HG02943 (cell line): ENCODE results near the gene CPO.
"Not testable (repeated sequence)": the region's sequence is repeated elsewhere in the genome, so short reads cannot be mapped to it uniquely, and the experiment has no call there.

ENCODE experiments used
- ATAC-seq: cut with Tn5 transposase; IDR thresholded peaks from one replicate; pipeline ENCODE4 v1.9.1; 2021; ENCODE audit warnings: mild to moderate bottlenecking, low read depth, moderate library complexity; ENCODE audit not compliant: unreplicated experiment

CPO gene

GRCh38 chr2:206939340-206939739 lies at the start of gene CPO:
Gene CPO (plus strand): TSS chr2:206939518. CDS start chr2:206939600, 82 bp downstream.
- ATAC-seq: no peak

GRCh38 chr2:206890179-206890578 lies 49.1 kb upstream of the CPO start:
- ATAC-seq: no peak

DNA sequence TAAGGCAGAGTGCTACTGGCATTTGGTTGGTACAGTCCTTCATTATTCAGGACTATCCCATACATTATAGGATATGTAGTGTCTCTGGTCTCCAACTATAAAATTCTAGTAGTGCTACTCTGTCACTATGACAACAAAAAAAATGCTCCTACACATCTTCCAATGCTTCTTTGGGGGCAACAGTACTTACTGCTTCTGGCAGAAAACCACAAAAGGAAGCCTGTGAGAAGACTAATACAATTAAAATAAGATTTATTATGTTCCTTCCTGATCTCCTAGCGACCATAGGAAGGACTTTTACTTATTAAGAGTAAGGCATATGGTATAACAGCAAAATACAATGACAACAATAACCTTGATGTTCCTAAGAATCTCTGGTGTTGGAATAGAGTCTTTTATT lies 48.4 kb upstream of the CPO start:
- no peak for ATAC-seq

- ATAC-seq: no peak
These were observed 24.2 kb upstream of the CPO start for GRCh38 chr2:206915121-206915520.

DNA sequence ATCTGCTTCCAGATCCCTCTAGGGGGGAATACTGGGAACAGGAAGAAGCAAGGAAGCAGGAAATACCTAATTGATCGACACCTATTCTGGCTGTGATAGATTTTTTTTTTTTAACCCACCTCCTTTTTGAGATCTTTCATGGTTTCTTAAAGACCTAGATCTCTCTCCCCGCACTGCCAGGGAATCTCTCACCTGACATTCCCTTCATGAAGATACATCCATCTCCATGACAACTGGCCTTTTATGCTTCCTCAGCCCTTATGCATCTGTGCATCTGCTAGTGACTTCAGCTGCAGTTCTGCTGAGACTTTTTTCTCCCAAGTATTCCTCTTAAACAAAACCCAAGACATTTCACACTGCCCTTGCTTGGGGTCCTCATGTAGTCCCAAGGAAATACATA lies 21.1 kb upstream of the CPO start:
- ATAC-seq: no peak

DNA sequence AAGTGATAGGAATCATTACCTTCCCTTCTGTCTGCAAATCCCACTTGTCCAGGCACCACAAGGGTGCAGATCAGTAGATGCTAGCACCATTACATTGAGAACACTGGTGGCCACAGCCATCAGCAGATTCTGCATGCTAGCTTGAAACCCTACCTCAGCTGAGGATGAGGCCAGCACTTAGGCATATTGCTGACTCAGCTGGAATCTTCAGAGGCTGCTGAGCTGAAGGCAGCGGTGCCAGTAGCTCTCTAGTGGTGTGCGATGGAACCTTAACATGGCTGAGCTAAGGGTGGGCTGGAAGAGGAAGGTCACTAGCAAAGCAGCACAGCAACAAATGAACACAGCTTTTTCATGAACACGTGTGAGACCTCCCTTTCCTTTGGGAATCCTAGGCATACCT lies 19.0 kb upstream of the CPO start:
- ATAC-seq: no peak

DNA sequence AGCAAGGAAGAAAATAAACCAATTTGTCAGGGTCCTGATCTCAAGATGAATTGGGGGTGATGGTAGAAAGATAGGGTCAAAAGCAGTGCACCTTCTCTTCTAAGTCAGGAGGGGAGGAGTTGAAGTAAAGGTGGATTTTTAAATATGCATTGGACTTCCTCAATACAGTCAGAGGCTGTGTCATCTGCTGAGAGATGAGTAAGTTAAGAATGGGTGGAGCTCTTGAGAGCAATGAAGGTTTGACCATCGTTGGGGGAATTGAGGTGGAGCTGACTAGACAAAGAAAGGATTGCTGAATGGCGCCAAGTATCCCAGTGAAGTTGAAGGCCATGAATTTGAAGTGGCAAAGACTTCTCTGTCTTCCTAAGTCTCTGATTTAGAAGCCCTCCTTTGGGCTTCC lies 18.4 kb upstream of the CPO start:
- no peak for ATAC-seq

- no peak for ATAC-seq
These were observed 17.8 kb upstream of the CPO start for GRCh38 chr2:206921529-206921928.

GRCh38 chr2:206935991-206936842 lies 3.1 kb upstream of the CPO start:
- no peak for ATAC-seq

DNA sequence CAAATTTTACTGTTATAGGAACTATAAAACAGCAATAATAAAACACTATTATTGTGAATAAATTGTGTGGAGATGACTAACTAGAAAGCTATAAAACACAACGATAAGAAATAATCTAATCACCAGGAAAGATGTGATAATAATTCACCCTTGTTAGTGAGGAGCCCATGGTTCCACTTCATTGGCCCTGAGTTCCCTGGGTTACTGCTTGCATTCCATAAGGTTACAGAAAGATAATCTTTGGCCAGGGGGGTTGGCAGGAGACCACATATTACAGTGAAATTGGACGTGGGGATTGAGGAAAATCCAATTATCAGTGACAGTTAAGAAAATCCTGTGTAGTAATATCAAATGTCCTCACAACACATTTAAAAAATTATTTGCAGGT lies 2.5 kb upstream of the CPO start:
- no peak for ATAC-seq

DNA sequence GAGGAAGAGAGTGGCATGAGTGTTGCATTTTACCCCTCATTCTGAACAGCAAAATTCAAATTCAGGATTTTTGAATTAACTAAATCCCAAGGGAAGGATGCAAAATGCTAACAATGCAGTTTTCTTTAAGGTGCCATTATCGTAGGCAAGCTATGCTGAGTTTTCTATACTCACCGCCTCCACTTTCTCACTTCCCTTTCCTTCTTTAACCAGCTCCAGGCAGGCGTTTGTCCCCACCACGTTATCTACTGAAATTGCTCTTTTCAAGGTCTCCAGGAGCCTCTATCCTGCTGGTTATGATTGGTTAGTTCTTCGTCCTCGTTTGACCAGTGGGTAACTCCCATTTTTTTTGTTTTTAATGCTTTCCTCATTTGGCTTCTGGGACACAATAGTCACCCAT lies 1.8 kb upstream of the CPO start:
- ATAC-seq: no peak

- ATAC-seq: no peak
These were observed 1.2 kb downstream of the CPO start for GRCh38 chr2:206940546-206940945.

DNA sequence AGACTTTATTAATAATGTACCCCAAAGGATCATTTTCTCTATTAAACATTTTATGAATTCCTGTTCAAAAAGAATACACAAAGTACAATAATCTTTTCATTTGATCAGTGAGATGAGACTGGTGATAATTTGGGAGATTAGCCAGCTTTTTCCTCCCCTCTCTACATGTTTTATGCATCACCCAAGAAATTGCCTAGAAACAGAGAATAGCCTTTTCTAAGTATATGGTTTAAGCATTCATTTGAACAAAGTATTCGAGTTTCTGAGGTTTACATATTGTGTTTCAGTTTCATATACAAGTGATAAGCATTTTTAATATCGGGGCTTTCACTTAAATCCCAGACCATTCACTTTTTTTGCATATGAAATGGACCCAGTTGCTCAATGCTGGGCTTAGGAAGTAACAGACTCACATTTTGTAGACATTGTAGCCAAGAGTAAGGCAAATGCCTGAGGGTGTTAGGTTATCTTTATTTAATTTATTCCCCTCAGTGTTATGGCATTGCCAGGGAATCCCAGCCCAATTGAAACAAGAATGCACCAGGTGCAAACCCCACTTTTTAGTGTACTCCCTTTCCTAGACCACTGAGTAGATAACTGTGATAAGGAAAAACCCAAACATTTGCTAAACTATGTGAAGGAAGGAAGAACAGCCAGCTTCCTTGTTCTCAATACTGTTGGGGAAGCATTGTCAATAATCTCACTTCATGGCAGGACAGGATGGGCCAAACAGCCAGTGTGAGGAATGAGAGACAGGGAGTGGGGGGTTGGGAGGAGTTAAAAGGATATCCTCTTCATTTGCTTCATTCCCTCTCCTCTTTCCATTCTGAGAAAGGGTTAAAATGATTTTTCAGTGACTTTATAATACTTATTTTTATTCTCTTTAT lies 3.5 kb downstream of the CPO start:
- no peak for ATAC-seq

DNA sequence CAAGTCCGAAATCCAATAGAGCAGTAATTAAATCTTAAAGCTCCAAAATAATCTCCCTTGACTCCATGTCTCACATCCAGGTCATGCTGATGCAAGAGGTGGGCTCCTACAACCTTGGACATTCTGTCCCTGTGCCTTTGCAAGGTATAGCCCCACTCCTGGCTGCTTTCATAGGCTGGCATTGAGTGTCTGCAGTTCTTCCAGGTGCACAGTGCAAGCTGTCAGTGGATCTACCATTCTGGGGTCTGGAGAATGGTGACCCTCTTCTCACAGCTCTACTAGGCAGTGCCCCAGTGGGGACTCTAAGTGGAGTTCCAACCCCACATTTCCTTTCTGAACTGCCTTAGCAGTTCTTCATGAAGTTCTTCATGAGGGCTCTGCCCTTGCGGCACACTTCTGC lies 14.1 kb downstream of the CPO start:
- not testable (repeated sequence) for ATAC-seq

DNA sequence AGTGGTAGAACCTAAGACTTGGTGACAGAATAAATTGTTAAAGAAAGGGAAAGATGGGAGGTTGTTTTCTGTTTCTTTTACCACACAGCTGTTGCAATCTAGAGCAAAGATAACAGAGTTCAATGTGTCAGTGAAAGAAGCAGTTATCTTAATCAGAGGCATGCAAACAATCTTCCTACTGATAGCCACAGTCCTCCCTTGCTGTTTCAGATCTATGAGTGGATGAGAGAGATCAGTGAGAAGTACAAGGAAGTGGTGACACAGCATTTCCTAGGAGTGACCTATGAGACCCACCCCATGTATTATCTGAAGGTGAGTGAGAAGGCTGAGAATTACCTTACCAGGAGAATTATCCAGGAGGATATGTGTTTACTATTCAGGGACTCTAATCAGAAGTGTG lies 15.9 kb downstream of the CPO start:
- ATAC-seq: no peak

DNA sequence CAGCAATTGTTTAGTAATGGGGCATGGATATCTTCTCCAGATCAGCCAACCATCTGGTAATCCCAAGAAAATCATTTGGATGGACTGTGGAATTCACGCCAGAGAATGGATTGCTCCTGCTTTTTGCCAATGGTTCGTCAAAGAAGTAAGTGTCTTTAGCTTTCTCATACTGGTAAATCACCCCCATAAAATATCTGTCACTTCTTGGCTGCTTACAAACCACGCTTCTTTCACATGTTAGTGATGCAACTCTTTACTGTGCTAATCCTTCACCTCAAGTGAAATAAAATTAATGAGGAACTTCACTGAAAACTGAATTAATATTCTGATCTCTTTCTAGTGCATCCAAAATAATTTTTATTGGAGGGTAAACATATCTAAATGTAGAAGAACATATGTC lies 18.9 kb downstream of the CPO start:
- ATAC-seq: no peak

- ATAC-seq: no peak
These were observed 23.6 kb downstream of the CPO start for GRCh38 chr2:206962966-206963365.

- no peak for ATAC-seq
These were observed 29.1 kb downstream of the CPO start for GRCh38 chr2:206968134-206969086.

- ATAC-seq: no peak
These were observed 29.9 kb downstream of the CPO start for GRCh38 chr2:206969192-206969591.

DNA sequence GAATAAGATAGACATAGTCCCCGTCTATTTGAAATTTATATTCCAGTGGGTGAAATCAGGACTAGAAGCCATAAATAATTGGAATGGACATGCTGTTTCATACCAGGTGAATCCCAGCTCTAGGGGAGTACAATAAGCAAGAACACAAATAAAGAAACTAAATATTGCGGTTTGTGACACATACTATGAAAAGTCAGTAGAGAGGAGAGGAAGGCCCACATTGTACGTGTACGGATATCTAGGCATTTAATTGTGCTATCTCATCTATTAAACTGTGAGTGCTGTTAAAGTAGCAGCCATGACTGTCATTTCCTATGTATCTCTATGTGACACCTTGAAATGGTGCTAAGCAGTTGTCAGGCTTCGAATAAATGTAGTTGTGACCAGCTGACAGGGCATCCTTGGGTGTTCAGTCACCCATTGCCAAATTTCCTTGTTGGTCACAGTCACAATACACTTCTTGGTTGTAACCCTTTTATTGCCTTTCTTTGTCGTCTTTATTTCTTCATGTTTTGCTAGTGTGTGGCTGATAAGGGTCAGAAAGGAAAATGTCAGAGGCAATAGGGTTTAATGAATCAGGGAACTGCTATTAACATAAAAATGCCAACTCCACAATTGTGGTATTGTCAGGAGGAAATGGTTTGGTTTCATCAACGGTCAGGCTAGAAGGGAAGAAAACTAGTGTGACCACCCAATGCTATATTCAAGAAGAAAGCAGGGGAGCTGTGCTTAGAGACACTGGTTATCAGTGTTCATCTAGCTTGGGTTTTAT lies 31.5 kb downstream of the CPO start:
- ATAC-seq: no peak
